ENCODE data around the gene TMEM214. TPM values are rescaled to one million over a fixed set of nuclear protein-coding genes. Genes with fewer than 3 reads are reported as not detected.
"Not testable (repeated sequence)": the region's sequence is repeated elsewhere in the genome, so short reads cannot be mapped to it uniquely, and the experiment has no call there.

TMEM214 gene
- total RNA-seq, 1 donor from 2014 or later: 103 TPM

DNA sequence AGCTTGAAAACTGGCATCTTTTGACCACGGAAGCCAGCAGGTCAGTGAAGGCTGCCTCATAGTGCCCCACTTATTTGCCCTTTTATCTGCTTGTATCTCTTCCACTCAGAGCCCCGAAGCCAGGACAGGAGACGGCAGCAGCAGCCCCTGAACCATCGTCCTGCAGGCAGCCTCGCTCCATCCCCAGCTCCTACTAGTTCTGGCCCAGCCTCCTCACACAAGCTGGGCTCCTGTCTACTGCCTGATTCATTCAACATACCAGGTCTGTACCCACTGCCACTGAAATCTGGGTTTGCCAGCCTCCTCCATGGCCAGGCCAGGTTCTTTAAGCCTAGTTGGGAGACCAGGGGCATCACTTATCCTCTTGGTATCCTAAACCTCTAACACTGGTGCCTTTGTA lies 34.6 kb downstream of the TMEM214 start:
- no peak for DNase-seq (ENCODE audit: low read depth)

DNA sequence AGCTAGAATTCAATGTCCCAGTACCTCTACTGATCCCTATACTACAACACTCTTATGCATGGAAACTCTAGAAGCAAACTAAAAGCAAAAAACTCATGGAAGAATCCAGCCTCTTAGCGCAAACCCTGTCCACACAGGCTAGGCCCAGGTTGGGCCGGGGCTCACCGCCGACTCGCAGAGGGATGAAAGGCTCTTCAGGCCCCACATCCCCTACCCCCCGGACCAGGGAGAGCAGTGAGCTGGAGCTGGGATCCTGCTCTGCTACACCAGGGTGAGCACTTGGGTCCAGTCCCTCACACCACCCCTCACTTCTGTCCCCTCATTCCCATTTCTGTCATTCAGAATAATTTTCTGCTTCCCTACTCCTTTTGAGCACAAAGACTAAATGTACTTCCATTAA lies 36.7 kb downstream of the TMEM214 start:
- no peak for DNase-seq (ENCODE audit: low read depth)

DNA sequence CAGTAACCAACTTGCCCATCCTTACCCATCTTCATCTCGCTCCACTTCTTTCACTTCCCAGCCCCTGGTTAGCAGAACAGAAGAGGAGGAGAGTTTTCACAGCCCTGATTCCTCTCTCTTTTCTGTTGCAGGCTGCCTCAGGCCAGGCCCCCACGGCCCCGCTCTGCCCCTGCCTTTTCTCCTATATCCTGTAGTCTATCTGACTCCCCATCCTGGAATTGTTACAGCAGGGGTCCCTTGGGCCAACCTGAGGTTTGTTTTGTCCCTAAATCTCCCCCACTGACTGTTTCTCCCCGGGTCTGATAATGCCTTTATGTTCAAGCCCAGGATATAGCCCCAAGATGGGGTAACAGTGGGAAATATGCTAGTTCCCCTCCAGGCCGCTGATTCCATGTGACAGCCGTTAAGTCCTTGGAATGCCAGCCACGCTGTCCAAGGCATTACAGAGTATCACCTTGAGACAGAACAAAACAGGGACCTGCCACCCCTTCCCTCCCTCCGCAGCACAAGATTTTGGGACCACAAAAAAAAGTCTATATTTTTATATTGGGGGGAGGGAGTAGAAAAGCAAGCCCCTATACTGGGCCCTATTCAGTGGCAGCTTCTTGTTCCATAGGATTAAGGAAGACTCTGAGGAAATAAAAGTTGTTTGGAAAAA lies 37.3 kb downstream of the TMEM214 start:
- DNase-seq (ENCODE audit: low read depth): no peak

DNA sequence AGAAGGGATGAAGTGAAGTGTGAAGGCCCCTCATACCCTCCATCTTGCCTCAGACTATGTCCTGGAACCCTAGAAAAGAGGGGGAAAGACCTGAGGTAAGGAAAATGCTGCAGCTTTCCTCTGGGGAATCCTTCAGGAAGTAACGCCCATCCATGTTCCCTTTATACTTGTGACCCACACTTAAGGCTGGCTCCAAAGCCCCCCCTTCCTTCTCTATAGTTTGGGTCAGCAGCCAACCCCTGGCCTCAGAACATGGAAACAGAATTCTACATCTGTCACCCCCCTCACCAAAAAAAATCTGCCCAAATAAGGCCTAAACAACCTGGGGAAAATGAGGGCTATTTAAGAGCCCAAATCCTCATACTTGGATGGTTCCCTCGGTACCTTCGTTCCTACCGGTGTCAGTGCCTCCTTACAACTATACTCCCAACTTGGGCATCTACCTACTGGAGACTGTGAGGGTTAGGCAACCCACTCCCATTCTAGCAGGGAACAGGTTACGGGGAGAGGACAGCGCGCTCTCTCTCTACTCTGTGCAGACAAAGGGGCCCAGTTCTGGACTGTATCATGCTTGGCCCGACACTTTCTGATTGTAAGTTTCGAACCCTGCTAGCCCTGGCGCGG lies 38.0 kb downstream of the TMEM214 start:
- DNase-seq (ENCODE audit: low read depth): no peak

DNA sequence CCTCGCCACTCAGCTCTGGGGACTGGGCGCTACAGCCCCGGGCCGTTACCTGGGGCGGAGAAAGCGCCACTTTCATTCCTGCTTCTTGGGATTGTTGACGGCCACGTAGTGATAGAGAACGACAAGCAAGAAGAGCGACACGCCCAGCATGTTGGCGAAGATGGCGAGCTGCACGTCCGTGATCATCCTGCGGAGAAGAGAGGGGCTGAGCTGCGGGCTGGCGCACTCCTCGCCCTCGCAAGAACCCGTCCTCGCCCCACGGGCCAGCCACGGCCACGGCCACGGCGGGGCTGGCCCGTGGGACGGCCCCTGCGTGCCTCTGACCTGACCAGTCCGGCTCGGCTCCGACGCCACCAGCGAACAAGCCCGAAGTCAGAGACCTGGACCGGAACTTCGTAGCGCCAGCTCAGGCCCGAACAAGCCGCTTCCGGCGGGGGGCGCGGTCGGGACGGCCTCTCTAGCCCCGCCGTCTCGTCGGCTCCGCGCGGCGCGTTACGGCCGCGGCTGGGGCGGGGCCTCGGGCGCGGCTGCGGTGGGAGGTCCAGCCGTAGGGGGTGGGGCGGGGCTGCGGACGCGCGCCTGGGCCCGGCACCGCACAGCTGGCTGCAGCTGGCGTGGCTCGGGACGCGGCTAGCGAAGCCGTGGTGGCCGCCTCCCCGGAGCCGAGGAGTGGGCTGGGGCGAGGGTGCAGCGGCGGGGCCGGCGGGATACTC lies 38.7 kb downstream of the TMEM214 start, which contains the start of gene OST4:
OST4 (minus strand) TSS at position 378 of the 713 bp plus-strand sequence.
- peak; percentile 93 for DNase-seq (ENCODE audit: low read depth)

DNA sequence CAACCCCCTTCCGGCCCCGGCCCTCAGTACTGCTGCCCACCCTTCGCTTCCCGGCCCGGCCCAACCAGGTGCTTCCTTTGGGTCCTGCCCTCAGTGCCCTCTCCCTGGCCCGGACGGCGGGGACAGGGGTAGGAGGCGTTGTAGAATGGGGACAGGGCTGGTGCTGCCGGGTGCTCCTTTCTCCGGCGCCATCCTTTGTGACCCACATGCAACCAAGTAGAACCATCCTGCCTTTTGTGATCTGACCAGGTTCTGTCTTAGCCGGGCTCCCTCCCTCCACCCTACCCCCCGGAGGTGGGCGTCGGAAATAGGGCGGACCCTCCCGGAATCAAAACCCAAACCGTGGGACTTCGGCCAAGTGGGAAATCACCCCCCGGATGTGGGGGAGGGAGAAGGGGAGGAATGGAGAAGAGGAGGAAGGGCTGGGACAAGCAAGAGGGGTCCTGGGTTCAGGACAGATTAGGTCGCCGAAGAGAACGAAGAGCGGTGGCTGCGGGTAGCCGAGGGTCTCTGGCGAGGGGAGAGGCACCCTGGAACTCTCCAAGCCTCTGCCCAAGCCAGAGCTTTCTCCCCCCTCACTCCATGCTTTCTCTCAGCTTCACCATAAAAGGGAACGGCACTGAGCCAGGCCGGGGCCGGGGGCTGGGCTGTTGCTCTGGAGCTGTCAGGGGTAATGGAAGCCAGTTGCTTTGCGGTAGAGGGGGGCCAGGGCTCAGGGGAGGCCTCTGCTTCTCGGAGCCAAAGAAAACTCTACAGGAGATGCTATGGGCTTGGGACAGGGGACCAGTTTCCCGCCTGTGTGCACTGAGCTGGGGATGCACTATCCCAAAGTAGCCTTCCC lies 39.4 kb downstream of the TMEM214 start:
- no peak for DNase-seq (ENCODE audit: low read depth)

DNA sequence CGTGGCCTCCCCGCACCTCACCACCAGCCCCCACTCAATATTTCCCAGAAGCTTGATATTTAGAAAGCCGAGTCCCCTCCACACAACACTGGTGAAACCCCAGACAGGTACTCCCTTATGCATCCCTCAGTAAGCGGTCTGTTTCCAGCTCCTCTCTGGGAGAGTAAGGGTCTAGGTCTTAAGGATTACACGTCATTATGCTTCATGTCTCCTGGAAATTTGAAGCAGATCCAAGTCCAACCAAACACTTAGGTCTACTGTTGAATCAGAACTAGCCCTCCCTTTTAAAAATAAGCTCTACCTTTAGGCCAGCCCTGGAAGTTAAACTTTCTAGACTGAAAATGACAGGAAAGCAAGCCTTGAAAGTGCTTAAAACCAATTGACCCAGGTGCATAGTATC lies 40.2 kb downstream of the TMEM214 start:
- no peak for DNase-seq (ENCODE audit: low read depth)

DNA sequence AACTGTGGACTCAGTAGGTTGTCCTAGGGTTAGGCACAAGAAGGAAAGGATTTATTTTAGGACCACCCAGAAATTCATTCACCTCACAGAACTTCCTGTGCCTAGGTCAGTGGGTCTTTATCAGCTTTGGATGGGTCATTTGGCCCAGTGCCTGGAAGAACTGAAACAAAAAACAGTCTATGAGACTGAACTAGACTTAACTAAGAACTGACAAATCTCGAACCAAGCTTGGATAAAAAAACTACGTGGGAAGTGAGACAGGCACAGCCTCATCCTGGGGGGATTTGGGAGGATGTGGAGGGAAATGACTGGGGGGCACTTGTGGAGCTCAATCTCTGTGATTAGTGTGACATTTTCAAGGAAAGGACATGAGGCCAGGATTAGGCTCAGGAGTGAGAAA lies 41.0 kb downstream of the TMEM214 start:
- no peak for DNase-seq (ENCODE audit: low read depth)

DNA sequence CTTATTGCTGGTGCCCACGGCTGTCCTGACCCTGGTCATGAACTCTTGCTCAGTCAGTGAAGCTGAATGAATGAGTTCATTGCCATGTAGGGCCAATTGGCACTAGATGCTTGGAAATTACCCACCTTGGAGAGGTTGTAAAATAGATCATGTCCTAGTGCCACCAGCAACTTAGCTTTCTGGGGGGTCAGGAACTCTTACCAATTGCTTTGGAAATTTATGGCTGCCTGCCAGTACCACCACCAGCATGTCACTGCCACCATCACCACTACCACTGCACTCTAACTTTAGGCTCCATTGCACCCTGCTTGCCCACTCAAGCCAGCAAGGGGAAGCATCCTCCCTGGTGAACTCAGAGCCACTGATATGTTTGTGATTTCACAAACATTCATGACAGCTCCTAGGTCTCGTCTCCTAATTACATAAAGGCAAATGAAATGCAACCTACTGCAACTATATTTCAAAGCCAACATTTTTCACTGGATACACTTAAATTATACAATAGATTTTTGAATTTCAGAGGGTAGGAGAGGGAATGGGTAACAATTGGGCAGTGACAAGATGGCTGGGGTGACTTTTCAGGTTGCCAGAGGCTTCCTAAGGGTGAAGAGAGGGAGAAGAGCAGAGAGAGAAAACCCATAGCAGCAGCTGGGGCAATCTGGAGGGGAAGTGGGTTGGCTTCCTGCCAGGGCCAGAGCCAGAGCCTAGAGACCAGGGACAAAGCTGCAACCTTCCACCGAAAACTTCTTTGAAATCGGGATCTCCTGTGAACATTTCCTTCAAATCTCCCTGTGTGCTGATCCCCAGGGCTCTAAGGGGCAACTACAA lies 42.2 kb downstream of the TMEM214 start:
- DNase-seq (ENCODE audit: low read depth): peak; percentile 36

DNA sequence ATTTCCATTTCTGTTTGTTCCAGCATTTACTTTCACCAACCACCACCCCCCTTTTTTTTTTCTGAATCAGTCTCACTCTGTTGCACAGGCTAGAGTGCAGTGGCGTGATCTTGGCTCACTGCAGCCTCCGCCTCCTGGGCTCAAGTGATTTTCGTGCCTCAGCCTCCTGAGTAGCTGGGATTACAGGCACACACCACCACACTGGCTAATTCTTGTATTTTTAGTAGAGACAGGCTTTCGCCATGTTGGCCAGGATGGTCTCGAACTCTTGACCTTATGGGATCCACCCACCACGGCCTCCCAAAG lies 42.8 kb downstream of the TMEM214 start:
- not testable (repeated sequence) for DNase-seq (ENCODE audit: low read depth)

DNA sequence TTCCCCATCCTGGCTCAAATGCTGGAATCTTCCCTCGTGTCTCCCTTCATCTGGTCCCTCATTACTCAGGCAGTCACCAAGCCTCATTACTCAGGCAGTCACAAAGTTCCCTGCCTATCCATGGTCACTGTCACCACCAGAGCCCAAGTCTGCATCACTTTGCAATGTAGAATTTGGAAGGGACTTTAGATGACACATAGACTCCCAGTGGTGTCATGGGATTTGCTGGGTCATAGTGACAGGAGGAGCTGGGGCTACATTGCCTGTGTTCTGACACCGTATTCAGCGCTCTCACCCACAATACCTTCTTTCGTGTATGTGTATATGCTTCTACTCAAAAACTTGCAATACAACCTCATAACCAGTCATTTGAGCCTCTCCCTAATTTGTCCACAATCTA lies 43.6 kb downstream of the TMEM214 start:
- peak; percentile 17 for DNase-seq (ENCODE audit: low read depth)

DNA sequence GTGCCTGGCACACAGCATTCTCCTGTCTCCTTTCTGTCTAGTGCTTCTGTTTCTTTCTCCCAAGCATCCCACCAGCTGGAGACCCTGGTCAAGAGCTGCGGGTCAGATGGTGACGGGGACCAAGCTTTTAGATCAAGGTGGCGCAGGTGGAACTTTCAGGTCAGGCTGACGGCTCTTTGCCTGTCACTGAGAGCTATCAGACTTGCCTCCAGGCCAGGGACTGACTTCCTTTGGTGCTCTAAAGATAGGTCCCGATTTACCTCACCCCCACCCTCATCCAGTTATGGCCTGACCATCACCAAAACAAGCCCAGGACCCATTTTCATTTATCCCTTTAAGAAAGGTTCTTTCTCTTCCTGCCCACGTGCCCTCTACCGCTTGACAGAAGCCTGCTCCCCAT lies 44.5 kb downstream of the TMEM214 start:
- no peak for DNase-seq (ENCODE audit: low read depth)

DNA sequence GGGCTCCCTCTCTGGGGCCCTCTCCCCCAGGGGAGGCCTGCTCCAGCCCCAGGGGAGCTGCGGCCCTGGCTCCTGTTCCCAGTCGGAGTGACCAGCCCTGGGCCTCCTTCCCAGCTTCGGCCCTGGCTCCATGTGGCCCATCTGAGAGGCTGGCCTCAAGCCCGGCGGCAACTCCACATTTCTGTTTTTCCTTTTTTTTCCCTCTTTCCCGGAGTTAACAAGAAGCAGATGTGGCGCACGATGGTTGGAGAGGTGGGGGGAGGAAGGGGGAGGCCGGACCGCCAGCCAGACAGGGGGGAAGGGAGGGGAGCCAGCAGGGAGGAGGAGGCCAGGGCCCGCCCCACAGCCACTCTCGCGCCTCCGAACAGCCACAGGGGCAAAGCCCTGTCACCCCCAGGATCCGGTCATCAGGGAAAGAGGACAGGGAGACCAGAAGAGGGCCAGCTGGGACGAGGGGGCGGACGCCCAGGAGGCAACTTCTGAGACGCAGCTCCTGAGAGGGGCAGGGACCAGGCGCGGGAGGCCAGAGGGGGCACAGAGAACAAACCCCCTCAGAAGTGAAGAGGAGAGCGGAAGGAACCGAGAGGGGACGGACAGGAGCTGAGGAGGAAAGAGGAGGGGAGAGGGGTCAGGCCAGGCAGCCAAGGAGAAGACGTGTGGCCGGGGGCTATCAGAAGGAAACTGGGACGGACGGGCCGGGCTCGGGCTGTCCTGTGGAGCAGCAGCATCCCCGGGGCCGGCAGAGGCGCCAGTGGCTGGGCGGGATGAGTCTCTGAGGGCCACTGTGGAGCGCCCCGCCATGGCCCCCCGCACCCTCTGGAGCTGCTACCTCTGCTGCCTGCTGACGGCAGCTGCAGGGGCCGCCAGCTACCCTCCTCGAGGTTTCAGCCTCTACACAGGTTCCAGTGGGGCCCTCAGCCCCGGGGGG lies 45.8 kb downstream of the TMEM214 start, which contains the start of gene EMILIN1:
EMILIN1 (plus strand) TSS at position 349 of the 928 bp plus-strand sequence; CDS start at position 800, 451 bp downstream.
- peak; percentile 16 for DNase-seq (ENCODE audit: low read depth)

DNA sequence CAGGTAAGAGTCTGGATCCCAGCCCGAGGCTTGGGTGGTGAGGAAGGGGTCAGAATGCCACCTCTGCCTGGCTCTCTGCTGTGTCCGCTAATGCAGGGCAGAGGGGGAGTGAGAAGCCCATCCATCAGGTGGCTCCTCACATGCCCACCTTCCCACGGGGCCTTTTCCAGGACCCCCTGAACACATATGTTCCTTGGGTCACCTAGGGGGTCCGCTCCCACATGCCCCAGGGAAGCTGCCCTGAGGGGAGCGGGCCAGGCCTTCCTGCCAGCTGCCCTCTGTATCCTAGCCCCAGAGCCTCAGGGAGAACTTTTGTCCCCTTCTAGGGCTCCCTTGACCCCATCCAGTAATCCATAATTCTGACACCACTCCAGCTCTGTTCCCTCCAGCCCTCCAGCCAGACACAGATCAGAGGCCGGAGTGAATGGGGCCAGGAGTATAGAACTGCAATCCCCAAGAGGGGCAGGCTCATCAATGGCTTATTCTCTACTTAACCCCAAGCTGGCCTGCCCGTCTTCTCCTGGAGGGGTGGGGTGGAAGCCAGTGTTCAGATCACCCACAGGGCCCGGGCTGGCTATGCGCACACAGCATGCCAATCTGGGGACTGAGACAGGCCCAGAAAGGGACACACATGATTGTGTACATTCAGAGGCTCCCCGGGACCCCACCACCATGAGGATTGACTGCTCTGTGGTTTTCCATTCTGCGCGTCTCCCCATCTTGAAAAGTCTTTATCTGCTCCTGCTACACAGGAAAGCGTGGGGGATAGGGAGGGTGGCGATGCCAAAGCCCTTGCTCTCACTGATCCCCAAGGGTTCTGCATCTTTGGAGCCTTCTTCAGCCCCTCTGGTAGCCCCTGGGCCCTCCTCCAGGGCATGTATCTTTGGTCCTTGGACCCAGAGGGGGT lies 46.7 kb downstream of the TMEM214 start:
- no peak for DNase-seq (ENCODE audit: low read depth)

DNA sequence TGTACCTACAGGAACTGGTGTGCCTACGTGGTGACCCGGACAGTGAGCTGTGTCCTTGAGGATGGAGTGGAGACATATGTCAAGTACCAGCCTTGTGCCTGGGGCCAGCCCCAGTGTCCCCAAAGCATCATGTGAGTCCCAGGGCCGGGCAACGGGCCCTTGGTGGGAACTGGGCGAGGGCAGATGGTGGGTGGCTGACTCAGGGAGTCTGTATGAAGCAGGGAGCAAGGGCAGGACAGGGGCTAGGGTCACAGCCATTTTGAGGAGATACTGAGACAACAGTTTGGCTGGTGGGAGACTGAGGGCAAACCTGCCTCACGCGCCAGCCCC lies 47.3 kb downstream of the TMEM214 start:
- no peak for DNase-seq (ENCODE audit: low read depth)

DNA sequence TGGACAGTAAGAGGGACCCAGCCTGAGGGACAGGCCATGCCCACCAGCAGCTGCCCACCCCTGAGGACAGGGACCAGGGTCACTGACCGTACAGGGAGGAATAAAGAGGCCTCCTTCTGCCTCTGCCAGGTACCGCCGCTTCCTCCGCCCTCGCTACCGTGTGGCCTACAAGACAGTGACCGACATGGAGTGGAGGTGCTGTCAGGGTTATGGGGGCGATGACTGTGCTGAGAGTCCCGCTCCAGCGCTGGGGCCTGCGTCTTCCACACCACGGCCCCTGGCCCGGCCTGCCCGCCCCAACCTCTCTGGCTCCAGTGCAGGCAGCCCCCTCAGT lies 47.8 kb downstream of the TMEM214 start:
- DNase-seq (ENCODE audit: low read depth): no peak

DNA sequence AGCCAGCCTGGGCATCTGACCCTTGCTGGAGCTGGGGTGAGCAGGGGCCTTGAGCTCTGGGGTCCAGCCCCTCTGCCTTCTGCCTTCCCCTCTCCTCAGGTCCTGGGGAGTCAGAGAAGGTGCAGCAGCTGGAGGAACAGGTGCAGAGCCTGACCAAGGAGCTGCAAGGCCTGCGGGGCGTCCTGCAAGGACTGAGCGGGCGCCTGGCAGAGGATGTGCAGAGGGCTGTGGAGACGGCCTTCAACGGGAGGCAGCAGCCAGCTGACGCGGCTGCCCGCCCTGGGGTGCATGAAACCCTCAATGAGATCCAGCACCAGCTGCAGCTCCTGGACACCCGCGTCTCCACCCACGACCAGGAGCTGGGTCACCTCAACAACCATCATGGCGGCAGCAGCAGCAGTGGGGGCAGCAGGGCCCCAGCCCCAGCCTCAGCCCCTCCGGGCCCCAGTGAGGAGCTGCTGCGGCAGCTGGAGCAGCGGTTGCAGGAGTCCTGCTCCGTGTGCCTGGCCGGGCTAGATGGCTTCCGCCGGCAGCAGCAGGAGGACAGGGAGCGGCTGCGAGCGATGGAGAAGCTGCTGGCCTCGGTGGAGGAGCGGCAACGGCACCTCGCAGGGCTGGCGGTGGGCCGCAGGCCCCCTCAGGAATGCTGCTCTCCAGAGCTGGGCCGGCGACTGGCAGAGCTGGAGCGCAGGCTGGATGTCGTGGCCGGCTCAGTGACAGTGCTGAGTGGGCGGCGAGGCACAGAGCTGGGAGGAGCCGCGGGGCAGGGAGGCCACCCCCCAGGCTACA lies 49.4 kb downstream of the TMEM214 start:
- no peak for DNase-seq (ENCODE audit: low read depth)
